ENCODE results near the gene SIRPB2. TPM values are rescaled to one million over a fixed set of nuclear protein-coding genes. Genes with fewer than 3 reads are reported as not detected.

Gene SIRPB2
- total RNA-seq, 1 donor from 2014 or later: 3.2 TPM

GRCh38 chr20:1457992-1458391, 33.2 kb downstream of the SIRPB2 start:
- Histone ChIP-seq H3K4me1 (peaks cover 8% of the 10 kb centered on the region), H3K36me3 (peaks cover 94% of the 10 kb centered on the region), H3K27me3 (ENCODE audit: low read depth) (no peaks in the 10 kb centered on the region), H3K27ac (replicated peaks) (no peak overlapping the region), H3K4me3 (no peak overlapping the region), H3K9me3 (replicated peaks) (no peaks in the 10 kb centered on the region)
- intact Hi-C loops (cut with micrococcal nuclease): no loop called here
- DNase-seq: no peak
- TF ChIP-seq CTCF (IDR thresholded peaks at IDR 0.05; ENCODE audit: borderline replicate concordance): no peak

GRCh38 chr20:1456300-1456699, 34.9 kb downstream of the SIRPB2 start:
- no peak for TF ChIP-seq CTCF (IDR thresholded peaks at IDR 0.05; ENCODE audit: borderline replicate concordance)

GRCh38 chr20:1450926-1451491, 40.2 kb downstream of the SIRPB2 start:
- intact Hi-C loops (cut with micrococcal nuclease): no loop called here
- peaks cover 100% of the 10 kb centered on the region for H3K36me3 ChIP-seq

More at GRCh38 chr20:1456300-1456699, 34.9 kb downstream of the SIRPB2 start:
- Histone ChIP-seq H3K36me3 (peaks cover 99% of the 10 kb centered on the region), H3K9me3 (replicated peaks) (peaks cover 6% of the 10 kb centered on the region), H3K27me3 (ENCODE audit: low read depth) (no peaks in the 10 kb centered on the region), H3K4me3 (no peak overlapping the region), H3K27ac (replicated peaks) (no peak overlapping the region), H3K4me1 (no peaks in the 10 kb centered on the region)
- intact Hi-C loops (cut with micrococcal nuclease): no loop called here
- DNase-seq: no peak

GRCh38 chr20:1449370-1449769, 41.9 kb downstream of the SIRPB2 start:
- Histone ChIP-seq H3K27ac (replicated peaks) (no peak overlapping the region), H3K4me3 (no peak overlapping the region), H3K4me1 (no peaks in the 10 kb centered on the region), H3K27me3 (ENCODE audit: low read depth) (no peaks in the 10 kb centered on the region), H3K9me3 (replicated peaks) (peaks cover 14% of the 10 kb centered on the region), H3K36me3 (peaks cover 100% of the 10 kb centered on the region)
- intact Hi-C loops (cut with micrococcal nuclease): no loop called here
- no peak for DNase-seq
- no peak for TF ChIP-seq CTCF (IDR thresholded peaks at IDR 0.05; ENCODE audit: borderline replicate concordance)

More at GRCh38 chr20:1450926-1451491, 40.2 kb downstream of the SIRPB2 start:
- Histone ChIP-seq H3K4me3 (no peak overlapping the region), H3K27ac (replicated peaks) (no peak overlapping the region), H3K27me3 (ENCODE audit: low read depth) (no peaks in the 10 kb centered on the region), H3K4me1 (no peaks in the 10 kb centered on the region), H3K9me3 (replicated peaks) (peaks cover 14% of the 10 kb centered on the region)
- no peak for DNase-seq
- no peak for TF ChIP-seq CTCF (IDR thresholded peaks at IDR 0.05; ENCODE audit: borderline replicate concordance)

- no peak for DNase-seq
- Histone ChIP-seq H3K27ac (replicated peaks) (no peak overlapping the region), H3K36me3 (peaks cover 100% of the 10 kb centered on the region), H3K4me3 (no peak overlapping the region), H3K27me3 (ENCODE audit: low read depth) (no peaks in the 10 kb centered on the region), H3K4me1 (peaks cover 7% of the 10 kb centered on the region), H3K9me3 (replicated peaks) (peaks cover 14% of the 10 kb centered on the region)
- no peak for TF ChIP-seq CTCF (IDR thresholded peaks at IDR 0.05; ENCODE audit: borderline replicate concordance)
- intact Hi-C loops (cut with micrococcal nuclease): no loop called here
Measured at GRCh38 chr20:1448081-1448620, 43.1 kb downstream of the SIRPB2 start.

Data from left ventricle myocardium inferior (tissue), 1 donor.